Measurements from ENCODE around the gene CATSPERD.

Gene CATSPERD

GRCh38 chr19:5784581-5785147 is 64.2 kb downstream of the CATSPERD start, which contains the start of gene PRR22:
Gene PRR22 (minus strand): TSS chr19:5784746. CDS start chr19:5784660, 86 bp downstream.
- DNase-seq (ENCODE audit: low read depth in 2 of 2), result no peak

- no peak for DNase-seq (ENCODE audit: low read depth in 2 of 2)
Observed at GRCh38 chr19:5785423-5785822, 65.0 kb downstream of the CATSPERD start.

- no peak for DNase-seq (ENCODE audit: low read depth in 2 of 2)
Observed at GRCh38 chr19:5786593-5787408, 66.4 kb downstream of the CATSPERD start.

GRCh38 chr19:5787409-5788182 is 67.2 kb downstream of the CATSPERD start:
- no peak for DNase-seq (ENCODE audit: low read depth in 2 of 2)

GRCh38 chr19:5788422-5788821 is 68.0 kb downstream of the CATSPERD start:
- DNase-seq (ENCODE audit: low read depth in 2 of 2), result no peak

GRCh38 chr19:5789351-5789761 is 68.9 kb downstream of the CATSPERD start:
- no peak for DNase-seq (ENCODE audit: low read depth in 2 of 2)

- no peak for DNase-seq (ENCODE audit: low read depth in 2 of 2)
Observed at GRCh38 chr19:5789886-5790558, 69.6 kb downstream of the CATSPERD start.

- DNase-seq (ENCODE audit: low read depth in 2 of 2), result peak; percentile 95
Observed at GRCh38 chr19:5790559-5791520, 70.4 kb downstream of the CATSPERD start, which contains the start of gene DUS3L. Gene DUS3L (minus strand): TSS chr19:5791163. CDS start chr19:5791141, 22 bp downstream.

GRCh38 chr19:5792224-5792623 is 71.8 kb downstream of the CATSPERD start:
- no peak for DNase-seq (ENCODE audit: low read depth in 2 of 2)

GRCh38 chr19:5793188-5793587 is 72.8 kb downstream of the CATSPERD start:
- no peak for DNase-seq (ENCODE audit: low read depth in 2 of 2)

GRCh38 chr19:5795382-5795919 is 75.0 kb downstream of the CATSPERD start:
- DNase-seq (ENCODE audit: low read depth in 2 of 2), result no peak

GRCh38 chr19:5798244-5798643 is 77.8 kb downstream of the CATSPERD start:
- no peak for DNase-seq (ENCODE audit: low read depth in 2 of 2)

GRCh38 chr19:5799247-5800241 is 79.1 kb downstream of the CATSPERD start:
- no peak for DNase-seq (ENCODE audit: low read depth in 2 of 2)

- no peak for DNase-seq (ENCODE audit: low read depth in 2 of 2)
Observed at GRCh38 chr19:5800361-5801270, 80.2 kb downstream of the CATSPERD start.

GRCh38 chr19:5801796-5802619 is 81.6 kb downstream of the CATSPERD start:
- DNase-seq (ENCODE audit: low read depth in 2 of 2), result peak; percentile 51 to 54

GRCh38 chr19:5803441-5803751 is 83.0 kb downstream of the CATSPERD start:
- no peak for DNase-seq (ENCODE audit: low read depth in 2 of 2)

Measured in fibroblast of skin of left quadriceps (primary cell).